Measurements from ENCODE around the gene DEGS2.

DNA sequence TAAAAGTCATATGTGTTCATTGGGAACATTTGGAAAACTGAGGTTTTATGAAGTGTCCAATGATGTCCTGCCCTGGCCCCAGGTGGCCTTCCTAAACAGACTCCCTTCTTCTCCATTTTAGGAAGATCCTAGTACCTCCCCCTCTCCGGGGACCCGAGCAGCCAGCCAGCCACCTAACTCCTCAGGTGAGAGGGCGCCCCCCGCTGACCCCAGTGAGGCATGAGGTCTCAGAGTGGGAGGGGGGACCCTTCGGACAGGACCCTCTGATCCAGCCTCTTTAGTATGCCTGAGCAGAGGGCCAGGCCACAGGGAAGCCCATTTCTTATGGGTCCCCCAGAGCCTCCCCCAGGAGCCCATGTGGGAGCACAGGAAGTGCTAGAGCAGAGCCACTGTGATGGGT is 23.7 kb downstream of the DEGS2 start:
- no peak for TF ChIP-seq CTCF (IDR thresholded peaks at IDR 0.05)
- no peak for TF ChIP-seq POLR2A (IDR thresholded peaks at IDR 0.05)

All from right lobe of liver (tissue), 4 donors.